GM19395 (cell line): ENCODE measurements around the gene PRTFDC1.
"Not testable (repeated sequence)": the region's sequence is repeated elsewhere in the genome, so short reads cannot be mapped to it uniquely, and the experiment has no call there.

Experiments used
- ATAC-seq: cut with Tn5 transposase; IDR thresholded peaks from one replicate; pipeline ENCODE4 v1.9.1; 2021; ENCODE audit warnings: mild to moderate bottlenecking, moderate library complexity; ENCODE audit not compliant: unreplicated experiment

The PRTFDC1 gene

DNA sequence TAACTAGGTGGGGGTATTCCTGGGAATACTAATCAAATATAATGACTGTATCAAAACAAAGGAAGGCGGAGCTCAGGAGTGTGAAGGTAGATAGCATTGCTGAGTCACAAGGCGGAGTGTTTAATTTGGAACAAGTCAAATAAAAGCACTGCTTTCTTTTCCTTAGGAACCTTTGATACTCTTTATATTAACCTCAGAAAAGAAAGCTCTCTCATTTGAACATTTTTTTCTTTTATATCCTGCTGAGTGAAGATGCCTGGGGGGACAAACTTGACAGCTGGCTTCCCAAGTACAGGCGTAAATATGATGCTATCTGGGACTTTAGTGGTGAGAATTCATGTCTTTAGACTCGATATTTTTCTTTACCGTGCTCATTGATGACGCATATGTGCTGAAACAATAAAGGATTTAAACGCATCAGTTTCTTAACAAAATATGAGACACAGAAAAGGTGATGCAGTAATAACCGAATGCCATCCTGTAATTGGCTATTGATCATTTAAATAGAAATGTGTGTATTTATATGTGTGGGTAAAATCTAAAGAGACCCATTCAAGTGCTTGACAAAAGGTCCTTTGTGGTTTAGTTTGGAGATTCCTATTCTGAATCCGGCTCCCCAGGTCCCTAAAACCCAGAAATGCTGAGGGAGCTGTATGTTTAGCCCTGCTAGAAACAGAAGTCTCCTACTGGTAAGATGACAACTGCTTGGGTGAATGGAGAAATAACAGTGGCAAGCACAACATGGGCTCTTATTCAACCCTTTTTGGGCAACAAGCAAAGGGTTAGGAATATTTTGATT is 102.7 kb downstream of the PRTFDC1 start:
- ATAC-seq: no peak

DNA sequence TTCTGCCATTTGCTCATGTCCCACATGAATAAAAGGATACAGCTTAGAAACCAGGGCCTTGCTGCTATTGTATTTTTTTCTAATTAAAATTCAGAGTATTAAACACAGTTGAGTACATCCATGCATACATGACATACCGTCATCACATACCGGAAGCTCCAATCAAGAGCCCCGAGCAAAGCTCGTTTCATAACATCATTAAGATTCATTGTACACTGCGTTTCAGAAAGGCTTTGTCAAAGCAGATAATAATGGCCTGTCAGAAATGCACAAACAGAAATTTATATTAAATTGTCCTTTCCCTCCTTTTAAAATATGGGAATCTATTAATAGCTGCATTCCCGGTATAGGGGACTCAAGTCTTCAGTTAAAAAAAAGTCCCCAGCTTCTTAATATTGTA is 103.4 kb downstream of the PRTFDC1 start:
- ATAC-seq: no peak

- no peak for ATAC-seq
Measured at GRCh38 chr10:24848195-24848594, 104.2 kb downstream of the PRTFDC1 start.

GRCh38 chr10:24847112-24848070 is 105.0 kb downstream of the PRTFDC1 start:
- ATAC-seq: no peak

DNA sequence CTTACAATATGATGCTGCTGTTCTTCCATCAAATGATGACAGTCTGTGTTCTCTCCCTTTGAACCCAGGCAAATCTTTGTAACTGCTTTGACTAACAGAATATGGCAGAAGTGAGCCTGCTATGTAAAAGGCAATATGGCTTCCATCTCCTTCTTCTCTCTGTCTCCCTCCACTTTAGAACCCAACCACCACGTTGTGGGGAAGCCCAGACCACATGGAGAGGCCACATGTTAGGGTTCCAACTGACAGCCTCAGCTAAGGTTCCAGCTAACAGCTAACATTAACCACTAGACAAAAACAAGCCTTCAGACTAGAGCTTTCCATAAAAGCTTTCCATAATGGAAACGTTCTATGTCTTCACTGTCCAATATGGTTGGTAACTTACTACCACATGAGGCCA is 107.7 kb downstream of the PRTFDC1 start:
- ATAC-seq: no peak

DNA sequence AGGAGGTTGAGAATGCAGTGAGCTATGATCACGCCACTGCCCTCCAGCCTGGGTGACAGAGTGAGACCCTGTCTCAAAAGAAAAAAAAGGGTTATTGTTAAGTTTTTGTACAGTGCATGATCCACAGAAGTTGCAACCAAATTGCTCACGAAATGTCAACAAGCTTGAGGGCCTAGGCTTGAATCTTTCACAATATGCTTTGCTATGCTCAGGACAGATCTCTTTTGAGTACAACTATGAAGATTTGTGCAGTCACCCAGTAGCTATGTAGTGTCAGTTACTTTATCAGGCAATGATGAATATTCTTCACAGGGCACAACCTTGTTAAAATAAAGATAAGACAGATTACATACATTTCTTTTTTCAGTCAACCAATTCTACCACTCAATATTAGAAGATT is 109.2 kb downstream of the PRTFDC1 start:
- no peak for ATAC-seq

DNA sequence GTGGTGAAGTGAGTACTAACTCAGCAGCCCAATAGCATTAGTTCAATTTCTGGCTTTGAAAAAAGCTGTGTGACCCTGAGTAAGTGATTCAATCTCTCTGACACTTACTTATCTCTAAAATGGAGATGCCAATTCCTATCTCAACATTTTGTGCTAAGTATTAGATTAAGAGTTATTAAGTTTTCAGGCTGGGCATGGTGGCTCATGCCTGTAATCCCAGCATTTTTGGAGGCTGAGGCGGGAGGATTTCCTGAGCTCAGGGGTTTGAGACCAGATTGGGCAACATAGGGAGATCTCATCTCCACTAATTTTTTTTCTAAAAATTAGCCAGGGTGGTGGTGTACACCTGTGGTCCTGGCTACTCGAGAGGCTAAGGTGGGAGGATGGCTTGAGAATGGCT is 109.5 kb downstream of the PRTFDC1 start:
- no peak for ATAC-seq

- ATAC-seq: no peak
Measured at GRCh38 chr10:24841530-24841929, 110.9 kb downstream of the PRTFDC1 start.

- no peak for ATAC-seq
Measured at GRCh38 chr10:24840784-24841183, 111.6 kb downstream of the PRTFDC1 start.

DNA sequence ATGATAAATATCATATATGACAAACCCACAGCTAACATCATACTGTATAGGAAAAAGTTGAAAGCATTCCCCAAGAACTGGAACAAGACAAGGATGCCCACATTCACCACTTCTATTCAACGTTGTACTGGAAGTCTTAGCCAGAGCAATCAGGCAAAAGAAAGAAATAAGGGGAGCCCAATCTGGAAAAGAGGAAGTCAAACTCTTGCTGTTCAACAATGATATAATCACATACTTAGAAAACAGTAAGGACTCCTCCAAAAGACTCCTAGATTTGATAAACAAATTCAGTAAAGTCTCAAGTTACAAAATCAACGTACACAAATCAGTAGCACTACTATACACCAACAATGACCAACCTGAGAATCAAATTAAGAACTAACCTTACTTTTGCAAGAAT is 114.6 kb downstream of the PRTFDC1 start:
- not testable (repeated sequence) for ATAC-seq

GRCh38 chr10:24834869-24835268 is 117.5 kb downstream of the PRTFDC1 start:
- no peak for ATAC-seq

- no peak for ATAC-seq
Measured at GRCh38 chr10:24826009-24826408, 126.4 kb downstream of the PRTFDC1 start.

DNA sequence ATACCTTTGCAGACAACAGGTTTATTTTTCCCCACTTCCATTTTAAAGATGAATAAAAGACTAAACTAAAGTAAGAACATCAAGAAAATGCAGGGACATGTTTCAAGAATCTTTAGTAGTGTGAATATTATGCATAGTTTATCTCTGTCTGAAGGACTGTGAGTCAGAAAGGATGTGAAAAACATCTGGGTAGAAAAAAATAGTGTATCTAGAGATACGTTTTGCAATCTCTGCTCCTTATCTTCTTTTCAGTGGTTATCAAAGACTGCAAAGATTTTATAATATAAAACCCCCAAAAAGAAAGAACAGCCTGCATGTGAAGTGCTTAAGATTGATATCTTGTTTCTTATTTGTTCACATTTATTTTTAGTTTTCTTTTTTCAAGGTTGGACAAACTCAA is 126.9 kb downstream of the PRTFDC1 start:
- ATAC-seq: no peak

DNA sequence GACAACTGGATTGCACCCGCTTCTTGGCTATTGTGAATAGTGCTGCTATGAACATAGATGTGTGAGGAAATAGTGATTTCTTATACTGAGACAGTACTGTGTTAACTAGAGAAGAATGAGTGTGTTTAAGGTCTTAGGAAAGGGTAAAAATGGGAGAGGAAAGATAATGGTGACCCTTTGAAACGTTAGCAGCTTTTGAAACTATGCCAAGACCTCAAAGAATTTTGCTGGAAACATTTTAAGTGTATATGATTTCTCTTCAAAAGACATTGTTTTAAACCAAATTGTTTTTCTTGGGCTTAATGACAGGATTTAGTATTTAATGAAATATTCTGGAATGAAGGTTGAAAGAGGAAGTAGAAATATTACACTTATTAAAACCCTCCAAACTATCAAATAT is 127.9 kb downstream of the PRTFDC1 start:
- ATAC-seq: no peak

- ATAC-seq: no peak
Measured at GRCh38 chr10:24824124-24824523, 128.3 kb downstream of the PRTFDC1 start.

- ATAC-seq: peak; percentile 92
Measured at GRCh38 chr10:24822590-24822989, 129.8 kb downstream of the PRTFDC1 start.

DNA sequence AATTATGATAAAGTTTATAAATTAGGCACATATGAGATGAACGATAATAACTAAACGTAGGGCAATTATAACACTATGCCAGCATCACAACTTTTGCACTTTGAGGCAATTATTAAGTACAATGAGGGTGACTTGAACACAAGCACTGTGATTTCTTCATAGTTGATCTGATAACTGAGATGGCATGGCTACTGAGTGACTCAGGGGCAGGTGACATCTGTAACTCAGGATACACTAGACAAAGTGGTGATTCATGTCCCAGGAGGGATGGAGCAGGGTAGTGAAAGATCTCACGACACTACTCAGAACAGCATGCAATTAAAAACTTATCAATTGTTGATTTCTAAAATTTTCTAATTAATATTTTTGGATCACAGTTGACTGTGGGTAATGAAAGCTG is 130.4 kb downstream of the PRTFDC1 start:
- no peak for ATAC-seq

DNA sequence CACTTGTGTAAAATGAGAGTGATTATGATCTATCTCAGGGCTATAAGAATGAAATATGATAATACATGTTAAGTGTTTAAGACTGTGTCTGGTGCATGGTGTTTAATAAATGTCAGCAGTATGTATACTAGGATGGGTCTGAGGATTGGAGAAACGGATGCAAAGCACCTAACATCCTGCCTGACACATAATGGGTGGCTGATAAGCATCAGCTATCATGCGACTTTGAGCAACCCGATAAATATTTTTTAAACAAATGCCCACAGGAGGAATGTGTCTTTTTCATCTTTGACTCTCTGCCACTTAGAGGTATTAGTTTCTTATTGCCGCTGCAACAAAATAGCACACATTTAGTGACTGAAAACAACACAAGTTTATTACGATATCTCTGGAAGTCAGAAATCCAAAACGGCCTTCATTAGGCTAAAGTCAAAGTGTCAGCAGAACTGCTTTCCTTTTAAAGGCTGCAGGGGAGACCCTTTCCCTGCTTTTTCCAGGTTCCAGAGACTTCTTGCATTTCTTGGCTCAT is 135.5 kb downstream of the PRTFDC1 start:
- ATAC-seq: no peak

DNA sequence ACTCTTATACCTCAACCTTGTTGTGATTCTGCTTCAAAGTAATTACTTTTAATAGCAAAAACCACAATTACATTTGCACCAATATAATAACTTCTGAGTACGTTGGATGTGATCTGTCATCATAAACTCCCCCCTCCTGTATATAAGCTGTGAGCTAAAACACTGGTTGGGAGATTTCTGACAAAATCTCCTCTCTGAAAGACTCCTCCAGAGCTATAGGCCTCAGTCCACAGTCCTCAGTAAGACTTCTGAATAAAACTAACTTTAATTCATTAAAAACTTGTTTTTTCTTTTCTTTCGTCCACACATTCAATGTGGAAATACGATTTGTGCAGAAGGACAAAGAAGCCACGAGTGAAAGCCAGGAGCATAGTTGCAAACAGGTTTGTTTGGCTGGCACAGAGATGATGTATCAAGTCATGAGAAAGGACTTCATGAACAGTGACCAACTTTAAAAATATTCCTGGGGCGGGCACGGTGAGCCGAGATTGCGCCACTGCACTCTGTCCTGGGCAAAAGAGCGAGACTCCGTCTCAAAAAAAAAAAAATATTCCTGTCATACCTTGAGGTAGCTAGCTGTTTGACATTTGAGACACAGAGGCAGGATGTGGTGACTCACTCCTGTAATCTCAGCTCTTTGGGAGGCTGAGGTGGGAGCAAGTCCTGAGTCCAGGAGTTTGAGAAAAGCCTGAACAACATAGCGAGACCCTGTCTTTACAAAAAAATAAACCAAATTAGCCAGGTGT is 137.7 kb downstream of the PRTFDC1 start:
- no peak for ATAC-seq

GRCh38 chr10:24813856-24814255 is 138.6 kb downstream of the PRTFDC1 start:
- no peak for ATAC-seq

- ATAC-seq: no peak
Measured at GRCh38 chr10:24806262-24806661, 146.1 kb downstream of the PRTFDC1 start.
